PC-9 (cell line): ENCODE results near the gene NAGLU.

Source experiments
- CTCF ChIP-seq: fragments of 200-600 bp; sonication (generic); conservative IDR thresholded peaks from 2 replicates; pipeline ENCODE4 v1.6.1; 2017; ENCODE audit warnings: mixed run types, antibody characterized with exemption, mild to moderate bottlenecking, moderate library complexity
- EZH2 ChIP-seq: fragments of 200-600 bp; sonication (generic); IDR thresholded peaks from 2 replicates; pipeline ENCODE4 v1.8.0; 2017; ENCODE audit warnings: antibody characterized with exemption, low read depth

DNA sequence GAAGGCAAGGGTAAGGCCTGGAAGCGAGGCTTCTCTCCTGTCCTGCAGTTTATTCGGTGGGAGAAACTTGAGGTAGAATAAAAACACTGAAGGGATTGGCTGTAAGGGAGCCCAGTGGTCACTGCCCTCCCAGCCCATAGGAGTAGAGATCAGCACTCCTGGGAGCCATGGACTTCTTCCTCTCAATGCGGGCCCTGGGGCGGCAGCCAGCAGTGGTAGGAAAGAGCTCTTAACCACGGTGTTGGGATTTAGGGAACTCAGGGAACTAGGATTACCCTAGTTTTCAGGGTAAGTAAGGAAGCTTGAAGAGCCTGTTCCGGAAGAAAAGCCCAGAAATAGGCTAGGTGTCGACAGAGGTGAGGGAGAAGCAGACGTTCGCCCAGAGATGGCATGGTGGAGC is 23.8 kb upstream of the NAGLU start:
- TF ChIP-seq EZH2 (no peak), CTCF (no peak)
